Raji (cell line): ENCODE measurements around the gene SLC20A1.

ENCODE experiments used
- POLR2A ChIP-seq: IDR thresholded peaks from 2 replicates; pipeline ENCODE4 v1.6.1; 2011; ENCODE audit warnings: low read depth, low read length, control low read depth; ENCODE audit not compliant: insufficient read depth

Gene SLC20A1

GRCh38 chr2:112699984-112700667 lies 54.4 kb downstream of the SLC20A1 start:
- no peak for TF ChIP-seq POLR2A

GRCh38 chr2:112701052-112701451 lies 55.3 kb downstream of the SLC20A1 start:
- TF ChIP-seq POLR2A = no peak

GRCh38 chr2:112703684-112704083 lies 57.9 kb downstream of the SLC20A1 start:
- no peak for TF ChIP-seq POLR2A

- TF ChIP-seq POLR2A = no peak
Measured at GRCh38 chr2:112705575-112705974, 59.8 kb downstream of the SLC20A1 start.

- no peak for TF ChIP-seq POLR2A
Measured at GRCh38 chr2:112706170-112706664, 60.5 kb downstream of the SLC20A1 start.

GRCh38 chr2:112708968-112709367 lies 63.2 kb downstream of the SLC20A1 start:
- TF ChIP-seq POLR2A = no peak

- no peak for TF ChIP-seq POLR2A
Measured at GRCh38 chr2:112709703-112710102, 64.0 kb downstream of the SLC20A1 start.

- TF ChIP-seq POLR2A = no peak
Measured at GRCh38 chr2:112710956-112711750, 65.4 kb downstream of the SLC20A1 start.

- no peak for TF ChIP-seq POLR2A
Measured at GRCh38 chr2:112712465-112712864, 66.7 kb downstream of the SLC20A1 start.

GRCh38 chr2:112712903-112713584 lies 67.3 kb downstream of the SLC20A1 start:
- TF ChIP-seq POLR2A = no peak
